Measurements from ENCODE around the gene MED16.
A peak's percentile ranks its signal among the peaks of the same experiment; 100 is the strongest.

Gene MED16

DNA sequence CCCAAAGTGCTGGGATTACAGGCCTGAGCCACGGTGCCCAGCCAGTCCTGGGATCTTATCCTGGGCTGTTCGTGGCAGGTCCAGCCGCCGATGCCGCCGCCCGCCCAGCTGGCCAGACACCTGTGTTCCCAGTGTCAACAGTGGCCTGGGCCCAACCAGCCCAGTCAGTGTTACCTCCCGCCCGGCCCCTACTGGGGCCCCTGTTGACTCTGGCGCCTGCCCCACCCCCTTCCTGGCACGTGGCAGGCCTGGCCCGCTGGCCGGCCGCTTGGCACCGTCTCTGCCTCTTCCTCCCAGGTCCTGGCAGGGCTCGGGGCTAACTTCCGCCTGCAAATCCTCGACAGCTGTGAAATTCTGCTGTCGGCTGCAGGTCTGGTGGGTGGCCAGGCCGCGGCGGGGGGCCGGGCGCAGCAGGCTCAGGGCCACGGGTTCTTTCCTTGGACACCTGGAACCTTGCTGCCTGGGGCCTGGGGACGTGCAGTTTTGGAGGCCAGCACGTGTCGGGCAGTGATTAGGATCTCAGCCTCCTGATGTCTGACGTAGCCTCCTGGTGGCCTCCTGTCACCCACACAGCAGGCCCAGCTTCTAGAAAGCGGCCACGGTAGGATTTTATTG is 42.0 kb upstream of the MED16 start:
- Histone ChIP-seq H3K4me1 (ENCODE audit: control insufficient read depth, insufficient read depth, low read length) (peaks cover 17% of the 10 kb centered on the region), H3K4me3 (ENCODE audit: insufficient read depth, low read depth, low read length) (no peak overlapping the region), H3K27me3 (ENCODE audit: control insufficient read depth, insufficient read depth, low read length, poor library complexity, severe bottlenecking) (no peaks in the 10 kb centered on the region), H3K36me3 (ENCODE audit: control insufficient read depth, insufficient read depth, low read length) (peaks cover 35% of the 10 kb centered on the region), H3K9me3 (ENCODE audit: control insufficient read depth, low read length) (no peaks in the 10 kb centered on the region), H3K27ac (ENCODE audit: insufficient read depth, low read depth, low read length, poor library complexity, severe bottlenecking) (no peak overlapping the region)
- WGBS, 2 experiments = 95 to 96% methylated on average over 31 of the region's 31 CpGs

DNA sequence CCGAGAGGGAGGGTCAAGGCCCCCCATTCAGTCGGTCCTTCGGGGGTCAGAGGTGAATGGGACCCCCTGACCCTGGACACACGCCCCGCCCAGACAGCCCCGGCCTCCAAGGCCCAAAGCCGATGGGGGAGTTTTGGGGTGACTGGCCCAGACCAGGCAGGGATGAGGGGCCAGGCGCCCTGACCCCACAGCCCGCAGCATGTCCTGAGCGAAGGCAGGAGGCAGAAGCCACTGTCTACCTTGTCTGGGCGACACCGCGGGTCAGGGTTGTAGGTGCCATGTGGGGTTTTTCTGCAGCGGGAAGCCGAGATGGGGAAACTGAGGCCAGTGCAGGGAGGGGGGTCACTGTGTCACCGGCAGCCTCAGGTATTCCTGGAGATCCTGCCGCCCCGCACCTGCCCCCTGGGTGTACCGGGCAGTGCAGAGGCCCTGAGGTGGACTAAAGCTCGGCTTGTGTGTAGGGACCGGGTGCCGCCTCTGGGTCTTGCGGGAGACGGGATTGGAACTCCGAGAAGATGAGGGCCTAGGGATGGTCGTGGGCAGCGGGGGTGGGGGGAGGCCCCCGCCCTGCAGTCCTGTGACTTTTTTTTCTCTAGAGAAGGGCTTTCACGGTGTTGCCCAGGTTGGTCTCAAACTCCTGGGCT is 41.3 kb upstream of the MED16 start:
- Histone ChIP-seq H3K4me1 (ENCODE audit: control insufficient read depth, insufficient read depth, low read length) (peaks cover 17% of the 10 kb centered on the region), H3K36me3 (ENCODE audit: control insufficient read depth, insufficient read depth, low read length) (peaks cover 34% of the 10 kb centered on the region), H3K9me3 (ENCODE audit: control insufficient read depth, low read length) (no peaks in the 10 kb centered on the region), H3K27ac (ENCODE audit: insufficient read depth, low read depth, low read length, poor library complexity, severe bottlenecking) (no peak overlapping the region), H3K4me3 (ENCODE audit: insufficient read depth, low read depth, low read length) (no peak overlapping the region), H3K27me3 (ENCODE audit: control insufficient read depth, insufficient read depth, low read length, poor library complexity, severe bottlenecking) (no peaks in the 10 kb centered on the region)
- WGBS, 2 experiments = 93 to 94% methylated on average over 29 of the region's 29 CpGs

DNA sequence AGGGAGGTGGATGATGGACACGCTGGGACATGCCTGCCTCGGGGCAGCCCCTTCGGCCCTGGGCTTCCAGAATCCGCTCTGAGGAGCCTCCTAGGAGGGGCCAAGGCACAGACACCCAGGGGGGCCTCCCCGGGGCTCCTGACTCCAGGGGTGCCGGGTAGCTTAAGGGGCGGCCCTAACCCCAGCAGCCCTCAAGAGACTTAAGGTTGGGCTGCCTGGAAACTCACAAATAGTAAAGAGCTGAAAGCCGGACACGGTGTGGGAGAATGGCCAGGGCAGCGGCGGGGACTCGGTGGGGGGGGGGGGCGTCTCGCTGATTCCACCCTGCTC is 40.5 kb upstream of the MED16 start:
- Histone ChIP-seq H3K4me3 (ENCODE audit: insufficient read depth, low read depth, low read length) (no peak overlapping the region), H3K27me3 (ENCODE audit: control insufficient read depth, insufficient read depth, low read length, poor library complexity, severe bottlenecking) (no peaks in the 10 kb centered on the region), H3K4me1 (ENCODE audit: control insufficient read depth, insufficient read depth, low read length) (peaks cover 17% of the 10 kb centered on the region), H3K36me3 (ENCODE audit: control insufficient read depth, insufficient read depth, low read length) (peaks cover 30% of the 10 kb centered on the region), H3K9me3 (ENCODE audit: control insufficient read depth, low read length) (no peaks in the 10 kb centered on the region), H3K27ac (ENCODE audit: insufficient read depth, low read depth, low read length, poor library complexity, severe bottlenecking) (no peak overlapping the region)
- 74 to 75% methylated on average over 13 to 14 of the region's 14 CpGs for WGBS, 2 experiments

DNA sequence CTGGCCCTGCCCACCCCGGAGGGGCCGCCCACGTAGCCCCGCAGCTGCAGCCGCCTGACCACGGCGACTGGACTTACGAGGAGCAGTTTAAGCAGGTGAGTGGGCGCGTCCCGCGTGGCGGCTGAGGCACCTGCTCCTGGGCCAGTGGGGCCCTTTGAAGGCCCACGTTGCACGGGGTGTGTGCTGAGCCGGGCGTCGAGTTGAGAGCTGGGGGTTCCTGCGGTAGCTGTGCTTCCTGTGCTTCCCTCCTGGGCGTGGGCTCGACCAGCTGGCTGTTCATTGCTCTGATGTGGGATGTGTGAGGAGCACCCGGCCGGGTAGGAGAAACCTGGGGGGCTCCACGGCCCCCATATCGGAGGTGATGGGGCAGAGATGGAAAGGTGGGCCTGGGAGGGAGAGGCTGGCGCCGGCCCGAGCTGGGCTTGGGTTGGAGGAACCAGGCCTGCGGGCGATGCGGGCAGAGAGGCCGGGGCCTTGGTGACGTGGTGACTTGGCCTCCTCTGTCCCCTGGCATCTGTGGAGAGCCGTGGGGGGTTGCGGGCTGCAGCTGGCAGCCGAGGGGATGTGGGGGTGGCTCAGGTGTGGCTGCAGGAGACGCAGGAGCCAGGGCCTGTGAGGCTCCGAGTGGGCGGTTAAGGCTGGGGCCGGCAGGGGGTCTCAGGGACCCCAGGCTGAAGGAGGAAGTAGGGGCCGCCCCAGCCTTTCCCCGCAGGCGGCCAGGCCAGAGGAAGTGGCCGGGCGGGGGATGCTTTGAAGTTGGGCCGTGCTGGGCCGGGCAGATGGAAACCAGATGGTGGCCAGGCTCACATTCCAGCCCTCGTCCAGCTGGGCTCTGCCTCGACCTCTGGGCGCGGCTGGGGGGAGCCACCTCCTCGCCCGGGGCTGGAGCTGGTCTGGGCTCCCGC is 39.9 kb upstream of the MED16 start:
- H3K9me3 ChIP-seq (ENCODE audit: control insufficient read depth, low read length) = no peaks in the 10 kb centered on the region
- H3K36me3 ChIP-seq (ENCODE audit: control insufficient read depth, insufficient read depth, low read length) = peaks cover 29% of the 10 kb centered on the region
- H3K27me3 ChIP-seq (ENCODE audit: control insufficient read depth, insufficient read depth, low read length, poor library complexity, severe bottlenecking) = no peaks in the 10 kb centered on the region
- WGBS, 2 experiments = 62 to 66% methylated on average over 54 of the region's 54 CpGs
- H3K4me1 ChIP-seq (ENCODE audit: control insufficient read depth, insufficient read depth, low read length) = peaks cover 21% of the 10 kb centered on the region
- no peak overlapping the region for H3K4me3 ChIP-seq (ENCODE audit: insufficient read depth, low read depth, low read length)
- peak overlapping the region; percentile 27 for H3K27ac ChIP-seq (ENCODE audit: insufficient read depth, low read depth, low read length, poor library complexity, severe bottlenecking)

DNA sequence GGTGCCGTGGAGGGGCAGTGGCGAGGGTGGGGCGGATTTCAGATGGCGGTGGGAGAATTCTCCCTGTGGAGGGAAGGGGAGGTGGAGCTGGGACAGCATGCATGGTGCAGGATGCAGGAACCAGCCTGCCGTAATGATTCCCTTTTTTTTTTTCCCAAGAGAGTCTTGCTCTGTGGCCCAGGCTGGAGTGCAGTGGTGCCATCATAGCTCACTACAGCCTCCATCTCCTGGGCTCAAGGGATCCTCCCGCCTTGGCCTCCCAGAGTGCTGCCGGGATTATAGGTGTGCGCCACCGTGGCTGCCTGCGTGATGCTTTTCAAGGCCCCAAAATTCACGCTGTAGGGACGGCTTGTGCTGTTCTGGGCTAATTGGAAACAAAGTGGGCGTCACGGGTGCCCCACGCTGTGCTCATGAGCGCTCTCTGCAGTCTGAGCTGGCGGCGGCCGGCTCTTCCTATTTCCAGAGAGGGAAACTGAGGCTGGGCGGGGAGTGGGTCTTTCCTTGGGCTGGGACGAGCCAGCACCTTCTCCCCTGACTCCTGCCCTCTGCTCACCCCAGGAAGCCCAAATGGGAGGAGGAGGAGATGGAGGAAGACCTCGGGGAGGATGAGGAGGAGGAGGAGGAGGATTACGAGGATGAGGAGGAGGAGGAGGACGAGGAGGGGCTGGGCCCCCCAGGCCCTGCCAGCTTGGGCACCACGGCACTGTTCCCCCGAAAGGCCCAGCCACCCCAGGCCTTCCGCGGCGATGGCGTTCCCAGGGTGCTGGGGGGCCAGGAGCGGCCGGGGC is 39.1 kb upstream of the MED16 start:
- no peaks in the 10 kb centered on the region for H3K27me3 ChIP-seq (ENCODE audit: control insufficient read depth, insufficient read depth, low read length, poor library complexity, severe bottlenecking)
- no peak overlapping the region for H3K4me3 ChIP-seq (ENCODE audit: insufficient read depth, low read depth, low read length)
- peaks cover 25% of the 10 kb centered on the region for H3K36me3 ChIP-seq (ENCODE audit: control insufficient read depth, insufficient read depth, low read length)
- no peak overlapping the region for H3K27ac ChIP-seq (ENCODE audit: insufficient read depth, low read depth, low read length, poor library complexity, severe bottlenecking)
- no peaks in the 10 kb centered on the region for H3K9me3 ChIP-seq (ENCODE audit: control insufficient read depth, low read length)
- peaks cover 23% of the 10 kb centered on the region for H3K4me1 ChIP-seq (ENCODE audit: control insufficient read depth, insufficient read depth, low read length)
- 90 to 91% methylated on average over 32 of the region's 32 CpGs for WGBS, 2 experiments

DNA sequence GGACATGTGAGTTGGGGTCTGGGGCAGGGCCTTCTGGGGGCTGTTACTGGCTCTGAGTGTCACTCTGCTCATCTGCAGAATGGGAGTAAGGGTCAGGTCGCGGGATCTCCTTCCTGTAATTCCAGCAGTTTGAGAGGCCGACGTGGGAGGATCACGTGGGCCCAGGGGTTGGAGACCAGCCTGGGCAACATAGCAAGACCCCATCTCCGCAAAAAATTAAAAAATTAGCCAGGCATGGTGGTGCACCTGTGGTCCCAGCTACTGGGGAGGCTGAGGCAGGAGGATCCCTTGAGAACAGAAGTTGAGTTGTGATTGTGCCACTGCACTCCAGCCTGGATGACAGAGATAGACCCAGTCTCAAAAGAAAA is 36.9 kb upstream of the MED16 start:
- Histone ChIP-seq H3K4me3 (ENCODE audit: insufficient read depth, low read depth, low read length) (no peak overlapping the region), H3K4me1 (ENCODE audit: control insufficient read depth, insufficient read depth, low read length) (peaks cover 23% of the 10 kb centered on the region), H3K36me3 (ENCODE audit: control insufficient read depth, insufficient read depth, low read length) (peaks cover 21% of the 10 kb centered on the region), H3K27ac (ENCODE audit: insufficient read depth, low read depth, low read length, poor library complexity, severe bottlenecking) (no peak overlapping the region), H3K9me3 (ENCODE audit: control insufficient read depth, low read length) (no peaks in the 10 kb centered on the region), H3K27me3 (ENCODE audit: control insufficient read depth, insufficient read depth, low read length, poor library complexity, severe bottlenecking) (no peaks in the 10 kb centered on the region)
- WGBS, 2 experiments = 95 to 97% methylated on average over 6 of the region's 6 CpGs

DNA sequence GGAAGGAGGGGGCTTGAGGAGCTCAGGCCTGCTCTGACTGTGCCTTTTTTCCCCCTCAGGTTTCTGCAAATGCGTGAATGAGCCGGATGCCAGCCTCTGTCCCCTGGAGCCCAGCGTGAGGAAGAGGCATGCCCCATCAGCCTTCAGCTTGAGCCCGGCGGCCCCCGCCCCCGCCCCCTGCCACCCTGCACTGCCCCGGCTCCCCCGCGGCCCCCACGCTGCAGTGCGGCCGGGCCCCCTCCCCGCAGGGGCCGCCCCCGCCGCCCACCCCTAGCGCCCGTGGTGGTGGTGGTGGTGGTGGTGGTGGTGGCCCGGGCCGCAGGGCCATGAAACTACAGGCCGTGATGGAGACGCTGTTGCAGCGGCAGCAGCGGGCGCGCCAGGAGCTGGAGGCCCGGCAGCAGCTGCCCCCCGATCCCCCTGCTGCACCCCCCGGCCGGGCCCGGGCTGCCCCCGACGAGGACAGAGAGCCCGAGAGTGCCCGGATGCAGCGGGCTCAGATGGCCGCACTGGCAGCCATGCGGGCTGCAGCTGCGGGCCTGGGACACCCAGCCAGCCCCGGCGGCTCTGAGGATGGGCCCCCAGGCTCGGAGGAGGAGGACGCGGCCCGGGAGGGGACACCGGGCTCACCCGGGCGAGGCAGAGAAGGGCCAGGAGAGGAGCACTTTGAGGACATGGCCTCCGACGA is 36.4 kb upstream of the MED16 start:
- peaks cover 21% of the 10 kb centered on the region for H3K36me3 ChIP-seq (ENCODE audit: control insufficient read depth, insufficient read depth, low read length)
- 96 to 97% methylated on average over 51 of the region's 51 CpGs for WGBS, 2 experiments

DNA sequence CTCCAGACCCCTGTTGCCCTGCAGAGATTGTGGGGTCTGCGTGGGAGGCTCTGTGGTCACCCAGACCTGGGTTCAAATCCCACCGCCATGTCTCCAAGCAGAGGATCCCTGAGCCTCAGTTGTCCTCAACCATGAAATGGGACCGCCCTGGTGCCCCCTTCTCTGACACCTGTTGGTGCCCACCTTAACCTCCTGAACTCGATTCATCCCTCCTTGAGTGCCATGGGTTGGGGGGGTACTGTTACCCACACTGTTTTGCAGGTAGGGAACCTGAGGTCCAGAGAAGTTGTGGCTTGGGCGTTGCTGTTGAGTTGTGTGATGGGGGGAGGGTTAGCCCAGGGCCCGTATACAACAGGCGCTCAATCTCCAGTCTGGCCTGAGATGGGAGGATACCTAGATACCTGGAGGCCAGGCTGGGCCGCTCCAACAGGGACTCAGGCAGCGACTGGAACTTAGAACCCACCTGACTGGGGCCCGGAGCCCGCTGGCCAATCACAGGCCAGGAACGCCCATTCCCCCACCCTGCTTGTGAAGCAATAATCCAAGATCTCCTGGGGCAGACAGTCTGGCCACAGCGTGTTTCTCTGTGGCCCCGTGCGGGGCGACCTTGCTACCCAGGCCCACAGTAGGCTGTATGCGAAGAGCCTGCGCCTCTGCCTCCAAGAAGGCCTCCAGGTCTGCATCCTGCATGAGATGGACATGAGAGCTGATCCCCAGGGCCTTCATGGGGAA is 35.6 kb upstream of the MED16 start:
- no peaks in the 10 kb centered on the region for H3K27me3 ChIP-seq (ENCODE audit: control insufficient read depth, insufficient read depth, low read length, poor library complexity, severe bottlenecking)
- peaks cover 22% of the 10 kb centered on the region for H3K4me1 ChIP-seq (ENCODE audit: control insufficient read depth, insufficient read depth, low read length)
- peaks cover 16% of the 10 kb centered on the region for H3K36me3 ChIP-seq (ENCODE audit: control insufficient read depth, insufficient read depth, low read length)
- no peaks in the 10 kb centered on the region for H3K9me3 ChIP-seq (ENCODE audit: control insufficient read depth, low read length)
- 90 to 92% methylated on average over 18 of the region's 18 CpGs for WGBS, 2 experiments
- H3K4me3 ChIP-seq (ENCODE audit: insufficient read depth, low read depth, low read length) = no peak overlapping the region
- no peak overlapping the region for H3K27ac ChIP-seq (ENCODE audit: insufficient read depth, low read depth, low read length, poor library complexity, severe bottlenecking)

More for the DNA sequence above, 36.4 kb upstream of the MED16 start:
- H3K4me3 ChIP-seq (ENCODE audit: insufficient read depth, low read depth, low read length) = no peak overlapping the region
- no peaks in the 10 kb centered on the region for H3K27me3 ChIP-seq (ENCODE audit: control insufficient read depth, insufficient read depth, low read length, poor library complexity, severe bottlenecking)
- no peak overlapping the region for H3K27ac ChIP-seq (ENCODE audit: insufficient read depth, low read depth, low read length, poor library complexity, severe bottlenecking)
- no peaks in the 10 kb centered on the region for H3K9me3 ChIP-seq (ENCODE audit: control insufficient read depth, low read length)
- H3K4me1 ChIP-seq (ENCODE audit: control insufficient read depth, insufficient read depth, low read length) = peaks cover 23% of the 10 kb centered on the region

DNA sequence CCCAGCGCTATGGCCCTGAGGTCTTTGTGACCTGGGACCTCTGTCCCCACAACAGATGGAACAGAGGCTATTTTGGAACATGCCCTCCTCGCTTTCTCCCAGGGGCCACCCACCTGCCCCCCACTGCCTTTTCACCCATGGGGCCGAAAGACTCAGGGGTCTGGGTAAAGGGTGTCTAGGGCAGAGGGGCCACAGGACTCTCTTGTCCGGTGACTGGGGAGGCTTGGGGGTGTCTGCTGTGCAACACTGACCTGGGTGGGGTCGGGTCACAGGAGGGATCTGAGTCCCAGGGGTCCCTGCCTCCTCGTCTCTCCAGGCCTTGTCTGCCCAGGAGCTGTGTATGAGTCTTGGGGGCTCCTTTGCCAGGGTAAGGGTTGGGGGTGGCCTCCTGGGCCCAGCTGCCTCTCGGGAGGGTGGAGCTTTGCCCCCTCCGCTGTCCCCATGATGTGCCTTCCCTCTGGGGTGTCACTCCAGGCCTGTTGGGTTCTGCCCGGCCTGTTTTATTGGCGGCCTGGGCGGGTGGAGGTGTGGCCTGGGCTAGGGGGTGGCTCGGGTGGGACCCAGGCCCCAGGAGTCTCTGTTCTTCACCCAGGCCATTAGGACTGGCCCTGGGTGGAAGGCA is 34.9 kb upstream of the MED16 start:
- Histone ChIP-seq H3K27ac (ENCODE audit: insufficient read depth, low read depth, low read length, poor library complexity, severe bottlenecking) (no peak overlapping the region), H3K9me3 (ENCODE audit: control insufficient read depth, low read length) (no peaks in the 10 kb centered on the region), H3K36me3 (ENCODE audit: control insufficient read depth, insufficient read depth, low read length) (peaks cover 16% of the 10 kb centered on the region), H3K27me3 (ENCODE audit: control insufficient read depth, insufficient read depth, low read length, poor library complexity, severe bottlenecking) (no peaks in the 10 kb centered on the region), H3K4me1 (ENCODE audit: control insufficient read depth, insufficient read depth, low read length) (peaks cover 14% of the 10 kb centered on the region), H3K4me3 (ENCODE audit: insufficient read depth, low read depth, low read length) (peak overlapping the region; percentile 91)
- 60 to 63% methylated on average over 12 of the region's 12 CpGs for WGBS, 2 experiments
